ENCODE measurements around the gene B4GAT1.
A peak's percentile ranks its signal among the peaks of the same experiment; 100 is the strongest.

Gene B4GAT1

DNA sequence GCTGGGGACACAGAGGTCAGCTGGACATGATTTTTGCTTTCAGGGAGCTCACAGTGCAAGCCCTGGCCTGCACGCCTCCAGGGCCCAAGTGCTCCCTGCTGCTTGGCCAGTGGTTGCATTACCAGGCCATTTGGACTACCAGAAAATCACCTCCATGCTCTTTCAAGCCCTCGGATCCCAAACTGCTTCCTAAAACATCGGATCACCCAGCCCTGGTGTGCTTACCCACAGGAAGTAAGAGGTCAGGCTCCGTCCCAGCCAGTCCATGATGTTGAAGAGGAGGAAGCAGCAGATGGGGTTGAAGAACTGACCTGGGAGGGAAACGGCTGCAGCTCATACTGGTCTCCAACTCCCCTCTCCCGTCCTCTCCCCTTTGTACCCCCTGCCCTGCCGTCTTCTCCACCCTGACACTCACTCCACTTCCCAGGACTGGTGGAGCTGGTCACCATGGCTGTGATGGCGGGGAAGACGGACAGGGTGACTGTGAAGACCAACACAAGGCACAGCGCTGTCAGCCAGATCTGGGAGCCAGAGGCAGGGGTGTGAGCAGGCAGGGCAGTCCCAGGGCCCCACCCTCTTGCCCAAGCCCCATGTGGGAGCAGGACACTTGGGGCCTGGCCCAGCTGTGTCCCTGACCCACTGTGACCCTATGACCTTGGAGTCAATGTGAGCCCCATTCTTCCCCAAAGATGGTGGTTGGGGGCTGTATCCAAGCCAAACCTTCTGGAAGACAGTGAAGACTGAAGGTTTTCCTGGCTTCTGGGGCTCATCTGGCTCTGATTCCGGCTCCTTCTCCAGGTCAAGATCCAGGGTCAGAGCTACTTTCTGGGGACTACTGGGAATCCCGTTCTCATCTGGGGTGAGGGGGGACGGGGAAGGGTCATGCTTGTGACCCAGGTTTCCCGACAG is 18.5 kb upstream of the B4GAT1 start:
- Histone ChIP-seq H3K27me3 (ENCODE audit: insufficient read depth, low read length, poor library complexity, severe bottlenecking) (no peaks in the 10 kb centered on the region), H3K4me2 (ENCODE audit: low read depth, low read length, poor library complexity, severe bottlenecking) (no peak overlapping the region), H4K20me1 (ENCODE audit: insufficient read depth, low read length, poor library complexity, severe bottlenecking) (no peaks in the 10 kb centered on the region), H3K9me3 (ENCODE audit: insufficient read depth, low read depth, low read length) (no peaks in the 10 kb centered on the region), H3K9me2 (replicated peaks; ENCODE audit: low read depth, low read length) (no peaks in the 10 kb centered on the region), H3K79me2 (ENCODE audit: insufficient read depth, low read length) (no peaks in the 10 kb centered on the region), H3K4me3 (ENCODE audit: low read length, poor library complexity, severe bottlenecking) (no peak overlapping the region), H3K4me1 (ENCODE audit: insufficient read depth, low read length, poor library complexity, severe bottlenecking) (no peaks in the 10 kb centered on the region), H3K9ac (ENCODE audit: low read depth, low read length, poor library complexity, severe bottlenecking) (no peak overlapping the region), H2AFZ (ENCODE audit: low read length) (no peak overlapping the region), H3K36me3 (ENCODE audit: insufficient read depth, low read length) (no peaks in the 10 kb centered on the region), H3F3A (ENCODE audit: low read depth) (no peaks in the 10 kb centered on the region)
- no peak for TF ChIP-seq EZH2phosphoT487 (IDR thresholded peaks at IDR 0.05; ENCODE audit: borderline replicate concordance)
- TF ChIP-seq, protein P1, sequence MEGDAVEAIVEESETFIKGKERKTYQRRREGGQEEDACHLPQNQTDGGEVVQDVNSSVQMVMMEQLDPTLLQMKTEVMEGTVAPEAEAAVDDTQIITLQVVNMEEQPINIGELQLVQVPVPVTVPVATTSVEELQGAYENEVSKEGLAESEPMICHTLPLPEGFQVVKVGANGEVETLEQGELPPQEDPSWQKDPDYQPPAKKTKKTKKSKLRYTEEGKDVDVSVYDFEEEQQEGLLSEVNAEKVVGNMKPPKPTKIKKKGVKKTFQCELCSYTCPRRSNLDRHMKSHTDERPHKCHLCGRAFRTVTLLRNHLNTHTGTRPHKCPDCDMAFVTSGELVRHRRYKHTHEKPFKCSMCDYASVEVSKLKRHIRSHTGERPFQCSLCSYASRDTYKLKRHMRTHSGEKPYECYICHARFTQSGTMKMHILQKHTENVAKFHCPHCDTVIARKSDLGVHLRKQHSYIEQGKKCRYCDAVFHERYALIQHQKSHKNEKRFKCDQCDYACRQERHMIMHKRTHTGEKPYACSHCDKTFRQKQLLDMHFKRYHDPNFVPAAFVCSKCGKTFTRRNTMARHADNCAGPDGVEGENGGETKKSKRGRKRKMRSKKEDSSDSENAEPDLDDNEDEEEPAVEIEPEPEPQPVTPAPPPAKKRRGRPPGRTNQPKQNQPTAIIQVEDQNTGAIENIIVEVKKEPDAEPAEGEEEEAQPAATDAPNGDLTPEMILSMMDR (conservative IDR thresholded peaks at IDR 0.05; ENCODE audit: low read length) = no peak

DNA sequence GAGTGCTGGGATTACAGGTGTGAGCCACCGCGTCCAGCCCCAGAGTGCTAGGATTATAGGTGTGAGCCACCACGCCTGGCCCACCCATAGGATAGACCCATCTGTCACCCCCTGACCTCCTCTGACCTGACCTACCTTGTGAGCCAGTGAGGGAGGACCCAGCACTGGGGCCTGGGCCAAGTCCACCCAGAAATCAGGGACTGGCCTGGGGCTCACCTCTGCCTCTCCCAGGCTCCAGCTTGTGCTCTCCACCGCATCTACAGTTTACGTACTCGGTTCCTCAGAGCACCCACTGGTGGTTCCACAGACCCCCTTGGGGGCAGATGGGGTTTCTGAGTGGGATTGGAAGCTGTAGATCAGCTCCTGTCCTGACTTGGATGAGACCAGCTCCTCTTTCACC is 17.7 kb upstream of the B4GAT1 start:
- Histone ChIP-seq H3K4me3 (ENCODE audit: low read length, poor library complexity, severe bottlenecking) (no peak overlapping the region), H3K4me1 (ENCODE audit: insufficient read depth, low read length, poor library complexity, severe bottlenecking) (no peaks in the 10 kb centered on the region), H3K36me3 (ENCODE audit: insufficient read depth, low read length) (no peaks in the 10 kb centered on the region), H3K27me3 (ENCODE audit: insufficient read depth, low read length, poor library complexity, severe bottlenecking) (no peaks in the 10 kb centered on the region), H2AFZ (ENCODE audit: low read length) (no peak overlapping the region), H3K79me2 (ENCODE audit: insufficient read depth, low read length) (no peaks in the 10 kb centered on the region), H3K9me2 (replicated peaks; ENCODE audit: low read depth, low read length) (no peaks in the 10 kb centered on the region), H3F3A (ENCODE audit: low read depth) (no peaks in the 10 kb centered on the region), H4K20me1 (ENCODE audit: insufficient read depth, low read length, poor library complexity, severe bottlenecking) (no peaks in the 10 kb centered on the region), H3K4me2 (ENCODE audit: low read depth, low read length, poor library complexity, severe bottlenecking) (no peak overlapping the region), H3K9ac (ENCODE audit: low read depth, low read length, poor library complexity, severe bottlenecking) (no peak overlapping the region), H3K9me3 (ENCODE audit: insufficient read depth, low read depth, low read length) (no peaks in the 10 kb centered on the region)
- TF ChIP-seq, protein P1 (conservative IDR thresholded peaks at IDR 0.05; ENCODE audit: low read length) = no peak
- no peak for TF ChIP-seq EZH2phosphoT487 (IDR thresholded peaks at IDR 0.05; ENCODE audit: borderline replicate concordance)

DNA sequence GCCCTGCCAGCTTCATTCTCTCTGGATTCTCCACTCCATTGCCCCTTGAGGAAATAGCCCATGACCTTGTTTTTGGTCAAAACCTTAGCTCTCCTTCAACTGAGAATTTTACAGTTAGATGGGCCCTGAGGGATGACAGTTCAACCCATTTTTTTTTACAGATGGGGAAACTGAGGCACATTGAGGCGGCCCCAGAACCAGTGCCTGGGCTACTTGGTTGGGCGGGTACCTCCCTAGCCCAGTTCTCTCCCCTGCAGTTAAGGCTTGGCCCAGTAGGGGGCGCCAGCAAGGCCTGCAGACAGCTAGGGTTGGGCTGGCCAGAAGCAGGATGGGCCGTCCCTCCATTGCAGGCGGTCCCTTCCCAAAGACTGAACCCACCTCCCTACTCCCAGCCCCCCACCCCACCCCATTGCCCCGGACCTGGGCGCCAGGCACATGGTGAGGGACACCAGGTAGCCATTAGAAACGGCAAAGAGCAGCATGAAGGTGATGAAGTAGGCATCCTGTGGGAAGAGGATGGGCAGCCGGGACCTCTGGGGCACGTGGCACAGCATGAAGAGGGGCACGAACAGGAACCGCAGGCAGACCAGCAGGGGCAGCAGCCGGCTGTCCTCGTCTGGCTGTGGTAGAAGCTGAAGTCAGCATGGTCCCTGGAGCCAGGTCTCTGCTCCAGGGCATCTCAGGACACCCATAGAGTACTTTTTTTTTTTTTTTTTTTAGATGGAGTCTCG is 16.5 kb upstream of the B4GAT1 start:
- H3K9me3 ChIP-seq (ENCODE audit: insufficient read depth, low read depth, low read length) = no peaks in the 10 kb centered on the region
- TF ChIP-seq EZH2phosphoT487 (IDR thresholded peaks at IDR 0.05; ENCODE audit: borderline replicate concordance) = no peak
- TF ChIP-seq, protein P1 (conservative IDR thresholded peaks at IDR 0.05; ENCODE audit: low read length) = peak; percentile 86
- H2AFZ ChIP-seq (ENCODE audit: low read length) = no peak overlapping the region
- no peaks in the 10 kb centered on the region for H3K36me3 ChIP-seq (ENCODE audit: insufficient read depth, low read length)
- H3K79me2 ChIP-seq (ENCODE audit: insufficient read depth, low read length) = no peaks in the 10 kb centered on the region
- H4K20me1 ChIP-seq (ENCODE audit: insufficient read depth, low read length, poor library complexity, severe bottlenecking) = no peaks in the 10 kb centered on the region
- no peaks in the 10 kb centered on the region for H3F3A ChIP-seq (ENCODE audit: low read depth)
- H3K4me3 ChIP-seq (ENCODE audit: low read length, poor library complexity, severe bottlenecking) = no peak overlapping the region
- H3K27me3 ChIP-seq (ENCODE audit: insufficient read depth, low read length, poor library complexity, severe bottlenecking) = no peaks in the 10 kb centered on the region
- no peak overlapping the region for H3K4me2 ChIP-seq (ENCODE audit: low read depth, low read length, poor library complexity, severe bottlenecking)
- no peaks in the 10 kb centered on the region for H3K4me1 ChIP-seq (ENCODE audit: insufficient read depth, low read length, poor library complexity, severe bottlenecking)
- H3K9ac ChIP-seq (ENCODE audit: low read depth, low read length, poor library complexity, severe bottlenecking) = no peak overlapping the region
- H3K9me2 ChIP-seq (replicated peaks; ENCODE audit: low read depth, low read length) = no peaks in the 10 kb centered on the region
